Ishikawa (cell line): ENCODE results near the gene VAV3.

Source experiments
- CEBPB ChIP-seq: IDR thresholded peaks from 2 replicates; pipeline ENCODE4 v1.6.1; 2012
- CREB1 ChIP-seq: IDR thresholded peaks from 2 replicates; pipeline ENCODE4 v1.6.1; 2012; ENCODE audit warnings: low read depth
- EGR1 ChIP-seq: IDR thresholded peaks from 2 replicates; pipeline ENCODE4 v1.6.1; 2012
- EP300 ChIP-seq: IDR thresholded peaks from 2 replicates; pipeline ENCODE4 v1.6.1; 2012; ENCODE audit warnings: borderline replicate concordance
- FOXM1 ChIP-seq: IDR thresholded peaks from 2 replicates; pipeline ENCODE4 v1.6.1; 2012; ENCODE audit warnings: low read depth, borderline replicate concordance
- NFIC ChIP-seq: IDR thresholded peaks from 2 replicates; pipeline ENCODE4 v1.6.1; 2012
- RAD21 ChIP-seq: IDR thresholded peaks from 2 replicates; pipeline ENCODE4 v1.6.1; 2012; ENCODE audit warnings: low read depth
- TAF1 ChIP-seq: IDR thresholded peaks from 2 replicates; pipeline ENCODE4 v1.6.1; 2012; ENCODE audit warnings: low read depth, mild to moderate bottlenecking
- TCF12 ChIP-seq: IDR thresholded peaks from 2 replicates; pipeline ENCODE4 v1.6.1; 2012; ENCODE audit warnings: low read depth
- TEAD4 ChIP-seq: IDR thresholded peaks from 2 replicates; pipeline ENCODE4 v1.6.1; 2012
- YY1 ChIP-seq: IDR thresholded peaks from 2 replicates; pipeline ENCODE4 v1.6.1; 2012; ENCODE audit warnings: low read depth
- ZBTB7A ChIP-seq: IDR thresholded peaks from 2 replicates; pipeline ENCODE4 v1.6.1; 2012; ENCODE audit warnings: low read depth
- TF ChIP-seq, protein P1 (sequence below): IDR thresholded peaks from 2 replicates; pipeline ENCODE4 v1.6.1; 2012
- TF ChIP-seq, protein P2 (sequence below): IDR thresholded peaks from 2 replicates; pipeline ENCODE4 v1.6.1; 2012; ENCODE audit warnings: low read depth, mild to moderate bottlenecking
- TF ChIP-seq, protein P3 (sequence below): IDR thresholded peaks from 2 replicates; pipeline ENCODE4 v1.6.1; 2012

Gene VAV3

DNA sequence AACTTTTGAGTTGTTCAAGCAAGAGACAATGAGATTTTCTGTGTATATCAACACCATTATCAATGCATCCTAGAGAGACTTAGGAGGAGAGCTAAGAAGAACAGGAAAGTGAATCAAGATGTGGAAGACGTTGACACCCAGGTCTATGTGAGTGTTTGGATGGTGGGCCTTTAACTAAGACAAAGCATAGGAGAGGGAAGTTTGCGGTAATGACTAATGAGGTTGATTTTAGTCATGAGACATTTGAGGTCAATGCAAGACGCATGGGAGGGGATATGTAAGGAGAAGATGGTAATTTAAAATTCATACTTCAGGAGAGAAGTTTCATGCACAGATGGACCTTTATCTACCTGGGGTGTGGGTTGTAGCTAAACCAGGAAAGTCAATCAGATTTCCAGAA, 269.6 kb downstream of the VAV3 start:
- TF ChIP-seq CEBPB (no peak), TCF12 (no peak), EP300 (no peak), TEAD4 (no peak), NFIC (no peak), RAD21 (no peak), TAF1 (no peak), ZBTB7A (no peak), YY1 (no peak), CREB1 (no peak), FOXM1 (no peak), EGR1 (no peak)
- TF ChIP-seq, protein P1, sequence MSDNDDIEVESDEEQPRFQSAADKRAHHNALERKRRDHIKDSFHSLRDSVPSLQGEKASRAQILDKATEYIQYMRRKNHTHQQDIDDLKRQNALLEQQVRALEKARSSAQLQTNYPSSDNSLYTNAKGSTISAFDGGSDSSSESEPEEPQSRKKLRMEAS = no peak
- TF ChIP-seq, protein P2, sequence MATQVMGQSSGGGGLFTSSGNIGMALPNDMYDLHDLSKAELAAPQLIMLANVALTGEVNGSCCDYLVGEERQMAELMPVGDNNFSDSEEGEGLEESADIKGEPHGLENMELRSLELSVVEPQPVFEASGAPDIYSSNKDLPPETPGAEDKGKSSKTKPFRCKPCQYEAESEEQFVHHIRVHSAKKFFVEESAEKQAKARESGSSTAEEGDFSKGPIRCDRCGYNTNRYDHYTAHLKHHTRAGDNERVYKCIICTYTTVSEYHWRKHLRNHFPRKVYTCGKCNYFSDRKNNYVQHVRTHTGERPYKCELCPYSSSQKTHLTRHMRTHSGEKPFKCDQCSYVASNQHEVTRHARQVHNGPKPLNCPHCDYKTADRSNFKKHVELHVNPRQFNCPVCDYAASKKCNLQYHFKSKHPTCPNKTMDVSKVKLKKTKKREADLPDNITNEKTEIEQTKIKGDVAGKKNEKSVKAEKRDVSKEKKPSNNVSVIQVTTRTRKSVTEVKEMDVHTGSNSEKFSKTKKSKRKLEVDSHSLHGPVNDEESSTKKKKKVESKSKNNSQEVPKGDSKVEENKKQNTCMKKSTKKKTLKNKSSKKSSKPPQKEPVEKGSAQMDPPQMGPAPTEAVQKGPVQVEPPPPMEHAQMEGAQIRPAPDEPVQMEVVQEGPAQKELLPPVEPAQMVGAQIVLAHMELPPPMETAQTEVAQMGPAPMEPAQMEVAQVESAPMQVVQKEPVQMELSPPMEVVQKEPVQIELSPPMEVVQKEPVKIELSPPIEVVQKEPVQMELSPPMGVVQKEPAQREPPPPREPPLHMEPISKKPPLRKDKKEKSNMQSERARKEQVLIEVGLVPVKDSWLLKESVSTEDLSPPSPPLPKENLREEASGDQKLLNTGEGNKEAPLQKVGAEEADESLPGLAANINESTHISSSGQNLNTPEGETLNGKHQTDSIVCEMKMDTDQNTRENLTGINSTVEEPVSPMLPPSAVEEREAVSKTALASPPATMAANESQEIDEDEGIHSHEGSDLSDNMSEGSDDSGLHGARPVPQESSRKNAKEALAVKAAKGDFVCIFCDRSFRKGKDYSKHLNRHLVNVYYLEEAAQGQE = no peak
- TF ChIP-seq, protein P3, sequence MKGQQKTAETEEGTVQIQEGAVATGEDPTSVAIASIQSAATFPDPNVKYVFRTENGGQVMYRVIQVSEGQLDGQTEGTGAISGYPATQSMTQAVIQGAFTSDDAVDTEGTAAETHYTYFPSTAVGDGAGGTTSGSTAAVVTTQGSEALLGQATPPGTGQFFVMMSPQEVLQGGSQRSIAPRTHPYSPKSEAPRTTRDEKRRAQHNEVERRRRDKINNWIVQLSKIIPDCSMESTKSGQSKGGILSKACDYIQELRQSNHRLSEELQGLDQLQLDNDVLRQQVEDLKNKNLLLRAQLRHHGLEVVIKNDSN = no peak

DNA sequence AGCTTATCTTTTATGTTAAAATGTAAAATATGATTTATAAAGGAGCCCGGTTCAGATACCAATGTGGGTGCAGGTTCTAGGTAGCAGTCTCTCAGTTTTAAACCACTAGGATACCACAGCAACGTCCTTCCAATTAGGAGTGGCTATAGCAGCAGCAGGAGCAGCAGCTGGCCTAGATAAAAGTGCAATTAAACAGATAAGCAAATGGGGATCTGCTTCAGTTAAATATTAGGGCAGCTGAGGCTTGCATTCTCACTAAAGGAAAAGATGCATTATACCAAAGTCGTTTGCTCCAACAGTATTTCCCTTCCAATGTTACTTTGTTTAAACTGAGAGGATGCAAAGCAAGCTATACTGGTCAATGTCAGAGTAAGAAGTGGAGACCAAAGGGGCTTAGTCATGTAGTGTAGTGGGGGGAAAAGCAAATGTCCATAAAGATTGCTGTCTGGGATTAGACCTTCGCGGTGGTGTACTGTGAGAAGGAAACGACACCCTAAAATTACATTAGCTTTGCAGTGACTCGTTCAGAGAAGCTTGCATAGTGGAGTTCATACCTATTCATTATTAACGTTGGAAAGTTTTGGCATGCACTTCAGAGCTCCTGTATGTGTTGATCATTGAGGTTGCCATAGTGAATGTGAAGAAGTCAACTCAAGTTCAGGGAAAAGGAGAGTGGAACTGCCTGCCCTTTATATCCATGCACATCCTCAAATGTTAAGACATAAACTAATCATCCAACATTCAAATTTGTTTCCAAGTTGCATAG, 272.2 kb downstream of the VAV3 start:
- TF ChIP-seq CREB1 (no peak), ZBTB7A (no peak), CEBPB (no peak), EGR1 (no peak)
- TF ChIP-seq, protein P3 = no peak

DNA sequence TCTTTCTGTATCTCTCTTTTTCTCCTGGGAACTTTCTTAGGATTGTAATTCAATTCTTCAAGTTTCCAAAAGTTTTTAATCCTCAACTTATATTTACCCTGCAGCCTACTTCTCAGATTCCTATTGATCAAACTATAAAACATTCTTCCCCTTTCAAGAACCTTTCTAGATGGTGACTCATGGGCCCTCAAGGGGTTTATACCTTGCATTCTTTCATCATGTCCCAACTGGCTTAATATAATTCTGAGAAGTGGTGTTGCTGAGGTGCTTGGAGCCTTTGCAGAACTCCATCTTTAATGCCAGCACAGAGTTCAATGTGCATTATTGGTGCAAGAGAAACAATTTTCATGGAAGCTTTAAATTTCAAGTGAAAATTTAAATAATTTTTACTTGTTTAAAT, 273.4 kb downstream of the VAV3 start:
- TF ChIP-seq EGR1 = no peak
- no peak for TF ChIP-seq ZBTB7A
- TF ChIP-seq, protein P3 = no peak
- TF ChIP-seq RAD21 = no peak
- no peak for TF ChIP-seq YY1
- no peak for TF ChIP-seq CEBPB
- TF ChIP-seq, protein P2 = no peak
- no peak for TF ChIP-seq TCF12
- TF ChIP-seq, protein P1 = no peak
- no peak for TF ChIP-seq FOXM1
- TF ChIP-seq TEAD4 = no peak
- no peak for TF ChIP-seq NFIC

DNA sequence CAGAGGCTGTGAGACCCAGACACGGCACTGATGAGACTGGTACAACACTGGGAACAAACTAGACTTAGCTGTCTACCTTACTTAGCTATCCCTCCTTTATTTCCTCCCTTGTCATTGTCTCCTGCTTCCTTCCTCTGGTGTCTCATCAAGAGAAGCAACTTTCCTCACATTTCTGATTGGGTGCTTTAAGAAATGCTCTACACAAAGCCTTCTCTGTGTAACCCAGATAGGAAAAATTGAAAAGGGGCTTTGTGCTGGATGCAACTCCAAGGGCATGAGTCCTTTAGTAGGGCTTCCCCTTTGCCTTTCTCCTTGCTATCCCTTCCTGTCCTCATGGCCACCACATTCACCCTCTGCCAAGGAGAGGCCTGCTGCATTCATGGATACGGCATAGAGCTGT, 274.5 kb downstream of the VAV3 start:
- TF ChIP-seq, protein P3 = no peak
- TF ChIP-seq, protein P2 = no peak
- TF ChIP-seq EGR1 (no peak), EP300 (no peak), CREB1 (no peak), RAD21 (no peak), ZBTB7A (no peak), TCF12 (no peak), YY1 (no peak)
- TF ChIP-seq, protein P1 = no peak
